Measurements from ENCODE around the gene ELOVL7.

Gene ELOVL7

DNA sequence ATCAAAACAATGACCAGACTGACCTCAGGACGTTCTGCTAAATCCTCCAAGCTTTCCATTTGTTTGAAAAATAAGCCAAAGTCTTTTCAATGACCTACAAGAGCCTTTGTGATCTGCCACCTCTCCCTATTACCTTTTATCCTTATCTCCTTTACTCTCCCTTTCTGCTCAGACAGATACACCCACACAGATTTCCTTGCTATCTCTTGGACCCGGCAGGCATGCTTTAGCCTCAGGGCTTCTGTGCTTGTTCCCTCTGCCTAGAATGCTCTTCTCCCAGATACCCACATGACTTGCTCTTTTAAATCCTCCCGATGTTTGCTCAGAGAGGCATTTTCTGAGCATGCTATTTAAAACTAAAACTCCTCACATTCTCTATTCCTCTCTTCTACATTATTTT is 8.9 kb upstream of the ELOVL7 start:
- Histone ChIP-seq H3K36me3 (ENCODE audit: control insufficient read depth, insufficient read depth, low read length) (no peaks in the 10 kb centered on the region), H3K9me3 (ENCODE audit: control insufficient read depth, insufficient read depth, low read length) (no peaks in the 10 kb centered on the region), H3K4me3 (ENCODE audit: low read depth, low read length) (no peak overlapping the region), H3K27me3 (ENCODE audit: control insufficient read depth, insufficient read depth, low read length) (no peaks in the 10 kb centered on the region), H3K4me1 (ENCODE audit: control insufficient read depth, insufficient read depth, low read length) (no peaks in the 10 kb centered on the region), H3K9ac (ENCODE audit: low read depth, low read length) (no peak overlapping the region)

DNA sequence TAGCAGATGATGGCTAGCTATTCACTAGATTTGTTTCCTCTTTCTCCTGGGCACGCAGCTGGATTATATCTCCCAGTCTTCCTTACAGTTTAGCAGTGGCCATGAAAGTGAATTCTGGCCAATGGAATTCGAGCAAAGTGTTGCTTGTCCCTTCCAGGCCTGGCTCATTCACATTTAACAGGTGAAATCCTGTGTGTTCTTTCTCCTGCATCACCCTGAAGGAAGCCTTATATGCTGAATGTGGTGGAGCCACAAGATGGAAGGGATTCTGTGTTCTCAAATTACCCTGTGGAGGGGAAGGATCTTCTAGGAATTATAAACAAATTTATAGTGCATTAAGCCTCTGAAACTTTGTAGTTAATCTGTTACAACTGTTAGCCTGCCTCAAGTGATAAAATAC is 8.2 kb upstream of the ELOVL7 start:
- Histone ChIP-seq H3K36me3 (ENCODE audit: control insufficient read depth, insufficient read depth, low read length) (no peaks in the 10 kb centered on the region), H3K9me3 (ENCODE audit: control insufficient read depth, insufficient read depth, low read length) (no peaks in the 10 kb centered on the region), H3K9ac (ENCODE audit: low read depth, low read length) (no peak overlapping the region), H3K27me3 (ENCODE audit: control insufficient read depth, insufficient read depth, low read length) (no peaks in the 10 kb centered on the region), H3K4me3 (ENCODE audit: low read depth, low read length) (no peak overlapping the region), H3K4me1 (ENCODE audit: control insufficient read depth, insufficient read depth, low read length) (no peaks in the 10 kb centered on the region)

DNA sequence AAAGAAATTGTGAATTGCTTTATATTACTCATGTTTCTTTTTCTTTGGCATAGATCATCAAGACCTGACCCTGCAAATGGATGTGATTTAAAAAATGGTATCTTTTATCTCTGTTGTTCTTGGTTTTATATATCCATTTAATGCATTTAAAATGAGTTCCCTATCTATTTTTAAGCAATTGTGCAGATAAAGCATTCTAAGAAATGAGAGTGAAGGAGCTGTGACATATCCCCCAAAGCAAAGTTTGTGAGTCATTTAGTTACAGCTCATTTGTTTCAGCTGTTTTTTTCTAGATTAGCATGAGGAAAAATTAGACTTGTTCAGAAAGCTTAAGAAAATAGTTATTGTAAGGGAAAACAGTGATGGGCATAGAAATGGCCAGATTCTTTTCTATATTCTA is 7.6 kb upstream of the ELOVL7 start:
- no peaks in the 10 kb centered on the region for H3K9me3 ChIP-seq (ENCODE audit: control insufficient read depth, insufficient read depth, low read length)
- H3K4me3 ChIP-seq (ENCODE audit: low read depth, low read length) = no peak overlapping the region
- no peaks in the 10 kb centered on the region for H3K27me3 ChIP-seq (ENCODE audit: control insufficient read depth, insufficient read depth, low read length)
- H3K4me1 ChIP-seq (ENCODE audit: control insufficient read depth, insufficient read depth, low read length) = no peaks in the 10 kb centered on the region
- H3K9ac ChIP-seq (ENCODE audit: low read depth, low read length) = no peak overlapping the region
- H3K36me3 ChIP-seq (ENCODE audit: control insufficient read depth, insufficient read depth, low read length) = no peaks in the 10 kb centered on the region

DNA sequence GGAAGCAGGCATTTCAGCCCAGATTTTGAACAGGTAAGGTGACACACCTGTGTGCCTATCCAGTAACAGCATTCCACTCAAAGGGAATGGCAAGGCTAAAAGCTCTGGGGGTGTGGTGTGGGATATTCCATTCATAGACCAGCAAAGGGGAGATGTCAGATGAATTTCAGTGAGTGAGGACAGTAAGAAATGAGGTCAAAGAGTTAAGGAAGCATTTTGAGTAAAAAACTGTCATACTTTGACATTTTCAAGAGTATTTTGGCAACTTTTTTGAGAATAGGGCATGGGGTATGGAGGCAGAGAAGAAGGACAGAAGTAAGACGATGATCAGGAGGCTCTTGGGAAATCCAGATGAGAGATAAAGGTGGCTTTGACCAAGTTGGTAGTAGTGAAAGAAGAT is 2.2 kb upstream of the ELOVL7 start:
- Histone ChIP-seq H3K9ac (ENCODE audit: low read depth, low read length) (no peak overlapping the region), H3K36me3 (ENCODE audit: control insufficient read depth, insufficient read depth, low read length) (no peaks in the 10 kb centered on the region), H3K9me3 (ENCODE audit: control insufficient read depth, insufficient read depth, low read length) (no peaks in the 10 kb centered on the region), H3K27me3 (ENCODE audit: control insufficient read depth, insufficient read depth, low read length) (peaks cover 16% of the 10 kb centered on the region), H3K4me1 (ENCODE audit: control insufficient read depth, insufficient read depth, low read length) (peaks cover 7% of the 10 kb centered on the region), H3K4me3 (ENCODE audit: low read depth, low read length) (no peak overlapping the region)

DNA sequence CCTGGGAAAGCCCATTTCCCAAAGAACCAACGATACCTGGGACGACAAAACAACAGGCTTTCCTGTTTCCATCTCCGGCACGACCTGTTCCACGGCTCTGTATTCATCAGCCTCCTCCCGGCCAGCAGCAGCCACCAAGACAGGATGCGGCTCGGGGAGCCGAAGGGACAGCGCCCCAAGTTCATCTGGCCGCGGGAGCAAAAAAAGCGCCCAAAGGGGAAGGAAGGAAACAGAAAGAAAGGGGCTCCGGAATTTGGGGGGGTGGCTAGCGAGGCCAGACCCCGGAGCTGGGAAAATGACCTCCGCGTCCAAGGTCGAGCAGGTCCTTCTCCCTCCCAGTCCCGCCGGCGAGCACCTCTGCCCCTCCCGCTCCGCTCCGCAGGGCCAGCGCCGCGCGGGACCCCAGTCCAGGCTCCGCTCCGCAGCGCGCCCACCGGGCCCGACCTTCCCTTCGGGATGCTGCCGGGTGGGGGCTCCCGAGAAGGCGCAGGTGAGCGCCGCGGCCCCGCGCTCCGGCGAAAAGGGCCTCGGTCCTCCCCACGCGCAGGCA is 608 bp downstream of the ELOVL7 start:
- Histone ChIP-seq H3K4me3 (ENCODE audit: low read depth, low read length) (peak overlapping the region; percentile 77), H3K27me3 (ENCODE audit: control insufficient read depth, insufficient read depth, low read length) (peaks cover 16% of the 10 kb centered on the region), H3K4me1 (ENCODE audit: control insufficient read depth, insufficient read depth, low read length) (peaks cover 7% of the 10 kb centered on the region), H3K9me3 (ENCODE audit: control insufficient read depth, insufficient read depth, low read length) (no peaks in the 10 kb centered on the region), H3K36me3 (ENCODE audit: control insufficient read depth, insufficient read depth, low read length) (no peaks in the 10 kb centered on the region), H3K9ac (ENCODE audit: low read depth, low read length) (peak overlapping the region; percentile 28)

DNA sequence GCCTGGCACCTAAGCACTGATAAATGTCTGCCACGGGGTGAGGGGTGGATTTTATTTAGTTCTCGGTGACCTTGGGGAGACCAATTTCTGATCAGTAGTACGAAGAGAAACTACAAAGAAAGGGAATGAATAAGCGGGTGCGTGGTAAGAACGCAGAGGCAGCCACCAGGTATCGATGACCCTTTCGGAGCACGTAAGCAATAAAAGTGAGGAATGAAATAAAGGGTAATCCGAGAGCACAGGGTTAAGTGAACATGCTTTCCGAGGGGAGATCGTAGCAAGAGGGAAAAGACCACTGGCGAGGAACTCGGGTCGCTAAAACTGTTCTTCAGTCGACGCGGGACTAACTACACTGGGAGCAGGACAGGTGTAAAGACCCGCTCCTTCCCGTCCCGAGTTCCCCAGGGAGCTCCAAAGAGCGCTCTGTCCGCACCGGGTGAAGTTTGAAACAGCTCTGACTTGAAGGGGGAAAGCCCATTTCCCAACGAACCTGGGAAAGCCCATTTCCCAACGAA is 1.1 kb downstream of the ELOVL7 start:
- Histone ChIP-seq H3K4me1 (ENCODE audit: control insufficient read depth, insufficient read depth, low read length) (peaks cover 12% of the 10 kb centered on the region), H3K27me3 (ENCODE audit: control insufficient read depth, insufficient read depth, low read length) (peaks cover 16% of the 10 kb centered on the region), H3K36me3 (ENCODE audit: control insufficient read depth, insufficient read depth, low read length) (no peaks in the 10 kb centered on the region), H3K9me3 (ENCODE audit: control insufficient read depth, insufficient read depth, low read length) (no peaks in the 10 kb centered on the region), H3K4me3 (ENCODE audit: low read depth, low read length) (peak overlapping the region; percentile 77), H3K9ac (ENCODE audit: low read depth, low read length) (peak overlapping the region; percentile 28)

DNA sequence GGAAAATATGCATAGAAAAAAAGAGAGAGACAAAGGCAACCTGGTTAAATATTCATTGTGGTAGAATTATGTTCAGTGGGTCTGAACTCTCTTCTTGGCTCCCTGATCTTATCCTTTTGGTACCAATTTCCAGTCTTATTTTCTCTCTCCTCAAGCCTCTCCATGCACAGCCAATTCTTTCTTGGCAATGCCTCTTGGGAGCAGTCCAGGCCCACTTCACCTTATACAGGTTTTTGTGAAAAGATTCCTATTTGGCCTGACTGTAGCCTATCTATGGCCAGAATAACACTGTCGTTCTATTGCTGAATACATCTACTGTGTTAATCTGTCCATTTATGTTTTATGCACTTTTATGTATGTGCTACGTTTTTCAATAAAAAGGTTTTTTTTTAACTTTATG is 2.7 kb downstream of the ELOVL7 start:
- Histone ChIP-seq H3K36me3 (ENCODE audit: control insufficient read depth, insufficient read depth, low read length) (no peaks in the 10 kb centered on the region), H3K4me3 (ENCODE audit: low read depth, low read length) (no peak overlapping the region), H3K4me1 (ENCODE audit: control insufficient read depth, insufficient read depth, low read length) (peaks cover 15% of the 10 kb centered on the region)

DNA sequence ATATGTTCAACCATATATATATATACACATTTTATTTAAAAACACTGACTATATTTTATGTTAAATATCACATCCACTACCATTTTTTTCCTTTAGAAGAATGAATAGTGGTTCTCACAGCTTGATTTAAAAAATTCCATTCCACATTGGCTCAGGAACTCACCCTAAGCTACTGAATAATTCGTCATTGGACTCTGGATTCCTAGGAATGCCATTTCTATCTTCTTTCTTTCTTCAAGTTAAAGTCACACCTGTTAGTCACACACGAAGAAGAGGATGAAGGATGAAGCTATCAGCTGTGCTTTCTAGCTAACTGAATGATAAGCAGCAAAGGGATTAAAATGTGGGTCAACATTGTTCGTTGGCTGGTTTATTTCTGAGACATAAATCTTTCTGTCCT is 7.9 kb downstream of the ELOVL7 start:
- Histone ChIP-seq H3K4me1 (ENCODE audit: control insufficient read depth, insufficient read depth, low read length) (peaks cover 8% of the 10 kb centered on the region), H3K9me3 (ENCODE audit: control insufficient read depth, insufficient read depth, low read length) (no peaks in the 10 kb centered on the region), H3K36me3 (ENCODE audit: control insufficient read depth, insufficient read depth, low read length) (no peaks in the 10 kb centered on the region), H3K27me3 (ENCODE audit: control insufficient read depth, insufficient read depth, low read length) (no peaks in the 10 kb centered on the region), H3K4me3 (ENCODE audit: low read depth, low read length) (no peak overlapping the region), H3K9ac (ENCODE audit: low read depth, low read length) (peak overlapping the region; percentile 32)

More for the DNA sequence above, 2.7 kb downstream of the ELOVL7 start:
- Histone ChIP-seq H3K9me3 (ENCODE audit: control insufficient read depth, insufficient read depth, low read length) (no peaks in the 10 kb centered on the region), H3K9ac (ENCODE audit: low read depth, low read length) (no peak overlapping the region), H3K27me3 (ENCODE audit: control insufficient read depth, insufficient read depth, low read length) (peaks cover 16% of the 10 kb centered on the region)

DNA sequence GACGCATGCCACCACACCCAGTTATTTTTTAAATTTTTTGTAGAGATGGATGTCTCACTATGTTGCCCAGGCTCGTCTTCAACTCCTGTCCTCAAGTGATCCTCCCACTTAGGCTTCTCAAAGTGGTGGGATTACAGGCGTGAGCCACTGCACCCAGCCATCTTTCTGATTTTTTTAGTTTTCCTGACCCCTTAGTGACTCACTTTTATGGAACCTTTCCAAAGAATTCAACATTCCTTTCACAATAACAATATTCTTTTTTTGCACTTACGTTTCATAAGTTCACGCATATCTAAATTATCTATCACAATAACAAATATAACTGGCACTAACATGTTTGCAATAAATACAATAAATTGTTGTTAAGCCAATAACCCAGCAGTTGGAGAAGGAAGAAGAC is 8.5 kb downstream of the ELOVL7 start:
- no peaks in the 10 kb centered on the region for H3K9me3 ChIP-seq (ENCODE audit: control insufficient read depth, insufficient read depth, low read length)
- H3K4me1 ChIP-seq (ENCODE audit: control insufficient read depth, insufficient read depth, low read length) = peaks cover 8% of the 10 kb centered on the region
- H3K9ac ChIP-seq (ENCODE audit: low read depth, low read length) = no peak overlapping the region
- no peak overlapping the region for H3K4me3 ChIP-seq (ENCODE audit: low read depth, low read length)
- no peaks in the 10 kb centered on the region for H3K27me3 ChIP-seq (ENCODE audit: control insufficient read depth, insufficient read depth, low read length)
- no peaks in the 10 kb centered on the region for H3K36me3 ChIP-seq (ENCODE audit: control insufficient read depth, insufficient read depth, low read length)

DNA sequence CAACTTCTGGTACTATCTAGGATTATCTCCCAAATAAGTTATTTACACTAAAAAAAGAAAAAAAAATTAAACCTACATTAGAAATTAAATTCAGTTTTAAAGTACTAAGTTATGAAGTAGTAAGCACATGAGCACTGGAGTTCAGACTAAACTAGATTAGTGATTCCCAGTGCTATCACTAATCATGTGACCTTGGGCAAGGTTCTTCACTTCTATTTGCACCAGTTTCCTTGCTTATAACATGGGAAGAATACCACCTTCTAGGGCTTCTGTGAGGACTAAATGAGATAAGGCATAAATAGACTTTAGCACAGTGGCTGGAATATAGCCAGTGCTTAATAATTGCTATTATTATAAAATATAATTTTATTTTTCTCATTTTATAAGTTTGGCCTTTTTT is 10.5 kb downstream of the ELOVL7 start:
- Histone ChIP-seq H3K36me3 (ENCODE audit: control insufficient read depth, insufficient read depth, low read length) (no peaks in the 10 kb centered on the region), H3K9me3 (ENCODE audit: control insufficient read depth, insufficient read depth, low read length) (no peaks in the 10 kb centered on the region), H3K4me1 (ENCODE audit: control insufficient read depth, insufficient read depth, low read length) (peaks cover 8% of the 10 kb centered on the region), H3K9ac (ENCODE audit: low read depth, low read length) (no peak overlapping the region), H3K4me3 (ENCODE audit: low read depth, low read length) (no peak overlapping the region), H3K27me3 (ENCODE audit: control insufficient read depth, insufficient read depth, low read length) (no peaks in the 10 kb centered on the region)

DNA sequence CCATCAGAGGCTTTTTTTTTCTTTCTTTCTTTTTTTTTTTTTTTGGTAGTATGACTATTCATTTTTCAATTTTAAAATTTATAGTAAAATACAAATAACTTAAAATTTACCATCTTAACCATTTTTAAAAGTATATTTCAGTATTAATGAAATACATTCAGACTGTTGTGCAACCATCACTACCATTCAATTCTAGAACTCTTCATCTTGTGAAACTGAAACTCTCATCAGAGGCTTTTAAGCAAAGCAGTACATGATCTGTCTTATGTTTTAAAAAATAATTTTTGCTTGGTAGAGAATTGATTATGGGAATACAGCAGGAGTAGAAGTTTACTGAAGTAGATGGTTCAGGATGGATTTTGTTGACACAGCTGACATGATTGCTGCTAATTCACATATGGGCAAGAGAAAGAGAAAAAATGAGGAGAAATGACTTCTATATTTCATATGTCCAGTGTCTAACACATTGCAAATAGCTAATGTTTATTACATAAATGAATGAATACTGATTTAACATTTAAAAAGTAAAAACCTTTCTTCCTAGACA is 13.4 kb downstream of the ELOVL7 start:
- Histone ChIP-seq H3K4me1 (ENCODE audit: control insufficient read depth, insufficient read depth, low read length) (peaks cover 3% of the 10 kb centered on the region), H3K9me3 (ENCODE audit: control insufficient read depth, insufficient read depth, low read length) (no peaks in the 10 kb centered on the region), H3K4me3 (ENCODE audit: low read depth, low read length) (no peak overlapping the region), H3K27me3 (ENCODE audit: control insufficient read depth, insufficient read depth, low read length) (no peaks in the 10 kb centered on the region), H3K9ac (ENCODE audit: low read depth, low read length) (no peak overlapping the region), H3K36me3 (ENCODE audit: control insufficient read depth, insufficient read depth, low read length) (no peaks in the 10 kb centered on the region)

DNA sequence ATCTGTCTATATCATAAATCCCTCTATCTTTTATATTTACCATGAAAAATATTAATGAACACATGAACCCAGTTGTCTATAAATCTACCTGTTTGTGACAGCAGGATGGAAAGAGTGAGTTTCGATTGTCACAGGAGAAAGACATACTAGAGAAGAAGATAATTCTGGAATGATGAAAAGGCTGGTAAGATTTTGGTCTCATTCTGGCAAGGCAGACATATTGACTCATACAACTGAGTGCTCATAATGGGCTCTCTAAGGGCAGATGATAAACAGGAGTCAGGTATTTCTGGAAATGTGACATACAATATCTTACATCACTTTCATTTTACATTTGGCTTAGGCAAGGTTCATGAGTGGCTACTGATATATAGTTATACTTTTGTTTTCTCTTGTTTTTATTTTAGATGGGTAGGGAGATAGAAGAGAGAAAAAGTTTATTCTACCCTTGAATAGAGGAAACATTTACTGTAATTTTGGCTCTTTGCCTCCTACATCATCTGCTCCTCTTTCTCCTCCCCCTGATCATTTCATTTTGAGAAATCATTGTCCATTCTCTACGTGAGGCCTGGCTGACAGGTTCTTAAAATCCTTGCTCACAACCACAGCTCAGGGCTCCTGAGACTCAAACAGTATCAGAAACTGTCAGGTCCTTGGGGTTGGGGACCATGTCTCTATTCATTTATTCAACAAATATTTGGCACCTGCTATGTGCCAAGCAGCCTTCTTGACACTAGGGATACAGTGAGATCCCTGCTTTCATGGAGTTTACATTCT is 14.4 kb downstream of the ELOVL7 start:
- H3K36me3 ChIP-seq (ENCODE audit: control insufficient read depth, insufficient read depth, low read length) = no peaks in the 10 kb centered on the region
- no peak overlapping the region for H3K9ac ChIP-seq (ENCODE audit: low read depth, low read length)
- H3K4me3 ChIP-seq (ENCODE audit: low read depth, low read length) = no peak overlapping the region
- no peaks in the 10 kb centered on the region for H3K27me3 ChIP-seq (ENCODE audit: control insufficient read depth, insufficient read depth, low read length)
- peaks cover 3% of the 10 kb centered on the region for H3K4me1 ChIP-seq (ENCODE audit: control insufficient read depth, insufficient read depth, low read length)
- H3K9me3 ChIP-seq (ENCODE audit: control insufficient read depth, insufficient read depth, low read length) = no peaks in the 10 kb centered on the region
